GM23338 (cell line): ENCODE measurements around the gene DYSF. TPM values are rescaled to one million over a fixed set of nuclear protein-coding genes. Genes with fewer than 3 reads are reported as not detected.

Experiments used
- ATAC-seq: fragments of 200-7000 bp; cut with Tn5 transposase; 3 replicates; pipeline ENCODE4 v1.9.1; 2020
- DNase-seq: peaks from one replicate; pipeline ENCODE4 v3.0.0-alpha.2; 2015; ENCODE audit warnings: low spot score
- H2AFZ ChIP-seq: fragments of 200-600 bp; sonication (generic); 2 replicates; pipeline ENCODE4 v1.8.0; 2016; ENCODE audit warnings: antibody characterized with exemption, mild to moderate bottlenecking, moderate library complexity
- H3F3A ChIP-seq: fragments of 200-600 bp; sonication (generic); replicated peaks from 2 replicates; pipeline ENCODE4 v1.8.0; 2017; ENCODE audit warnings: antibody characterized with exemption, mixed run types, low read depth
- H3K27ac ChIP-seq: fragments of 200-600 bp; sonication (generic); 2 replicates; pipeline ENCODE4 v1.6.1; 2016; ENCODE audit warnings: low read depth
- H3K27me3 ChIP-seq: fragments of 200-600 bp; sonication (generic); 2 replicates; pipeline ENCODE4 v1.8.0; 2016; ENCODE audit warnings: mild to moderate bottlenecking, mixed run types, moderate library complexity; ENCODE audit not compliant: insufficient read depth
- H3K36me3 ChIP-seq: fragments of 200-600 bp; sonication (generic); 2 replicates; pipeline ENCODE4 v1.8.0; 2016; ENCODE audit warnings: mild to moderate bottlenecking; ENCODE audit not compliant: insufficient read depth
- H3K4me1 ChIP-seq: fragments of 200-600 bp; sonication (generic); 2 replicates; pipeline ENCODE4 v1.8.0; 2016; ENCODE audit warnings: mild to moderate bottlenecking, moderate library complexity; ENCODE audit not compliant: insufficient read depth
- H3K4me2 ChIP-seq: fragments of 200-600 bp; sonication (generic); 2 replicates; pipeline ENCODE4 v1.7.1; 2017; ENCODE audit warnings: mixed run types
- H3K4me3 ChIP-seq: fragments of 200-600 bp; sonication (generic); 2 replicates; pipeline ENCODE4 v1.6.1; 2016; ENCODE audit warnings: mixed run types
- H3K79me2 ChIP-seq: fragments of 200-600 bp; sonication (generic); replicated peaks from 2 replicates; pipeline ENCODE4 v1.8.0; 2017; ENCODE audit warnings: mild to moderate bottlenecking; ENCODE audit not compliant: insufficient read depth
- H3K9me2 ChIP-seq: fragments of 200-600 bp; sonication (generic); 2 replicates; pipeline ENCODE4 v1.8.0; 2017; ENCODE audit not compliant: insufficient read depth
- H4K20me1 ChIP-seq: fragments of 200-600 bp; sonication (generic); replicated peaks from 2 replicates; pipeline ENCODE4 v1.8.0; 2017; ENCODE audit warnings: mild to moderate bottlenecking; ENCODE audit not compliant: insufficient read depth
- H3K27ac Mint-ChIP-seq: 2 replicates; pipeline ENCODE4 v1.8.0; 2020; ENCODE audit warnings: inconsistent platforms, mild to moderate bottlenecking, moderate library complexity, mixed read lengths
- H3K27me3 Mint-ChIP-seq: 3 replicates; pipeline ENCODE4 v1.8.0; 2022; ENCODE audit warnings: low read depth, mild to moderate bottlenecking, moderate library complexity, mixed read lengths, inconsistent platforms; ENCODE audit not compliant: insufficient read depth, poor library complexity
- H3K36me3 Mint-ChIP-seq: 3 replicates; pipeline ENCODE4 v1.8.0; 2021; ENCODE audit warnings: low read depth, mild to moderate bottlenecking, inconsistent platforms, moderate library complexity, mixed read lengths
- H3K4me1 Mint-ChIP-seq: 3 replicates; pipeline ENCODE4 v1.8.0; 2020; ENCODE audit warnings: mild to moderate bottlenecking, inconsistent platforms, mixed read lengths
- H3K4me3 Mint-ChIP-seq: 3 replicates; pipeline ENCODE4 v1.8.0; 2021; ENCODE audit warnings: moderate library complexity, mild to moderate bottlenecking, inconsistent platforms, mixed read lengths
- H3K9me3 Mint-ChIP-seq: 3 replicates; pipeline ENCODE4 v1.8.0; 2020; ENCODE audit warnings: moderate library complexity, mild to moderate bottlenecking, inconsistent platforms, mixed read lengths
- CREB1 ChIP-seq: fragments of 250-450 bp; sonication (Bioruptor Pico); IDR thresholded peaks from 2 replicates; pipeline ENCODE4 v1.5.0; 2020; ENCODE audit warnings: low read depth, mild to moderate bottlenecking, moderate library complexity
- CTCF ChIP-seq, 2 experiments: fragments of 200-600 bp in 1 of 2; sonication (generic) in 1 of 2; conservative IDR thresholded peaks; 2 replicates each; pipeline versions ENCODE4 v1.5.1 to v1.6.1; 2016 to 2017; ENCODE audit warnings: antibody characterized with exemption in 2 of 2, low read depth in 2 of 2, mild to moderate bottlenecking in 2 of 2, moderate library complexity in 1 of 2
- ETS1 ChIP-seq: IDR thresholded peaks from 2 replicates; pipeline ENCODE4 v1.6.1; 2016; ENCODE audit warnings: antibody characterized with exemption
- EZH2 ChIP-seq: fragments of 200-600 bp; sonication (generic); IDR thresholded peaks from one replicate; pipeline ENCODE4 v1.8.0; 2017; ENCODE audit warnings: antibody characterized with exemption, mild to moderate bottlenecking, low read depth; ENCODE audit not compliant: unreplicated experiment
- EZH2phosphoT487 ChIP-seq: fragments of 200-600 bp; sonication (generic); IDR thresholded peaks from one replicate; pipeline ENCODE4 v1.8.1; 2018; ENCODE audit warnings: antibody characterized with exemption; ENCODE audit not compliant: unreplicated experiment
- JUNB ChIP-seq: IDR thresholded peaks from one replicate; pipeline ENCODE4 v1.6.1; 2016; ENCODE audit warnings: antibody characterized with exemption; ENCODE audit not compliant: unreplicated experiment
- NANOG ChIP-seq: IDR thresholded peaks from 2 replicates; pipeline ENCODE4 v1.6.1; 2016; ENCODE audit warnings: antibody characterized with exemption, borderline replicate concordance
- POLR2AphosphoS5 ChIP-seq: IDR thresholded peaks from 2 replicates; pipeline ENCODE4 v1.6.1; 2016; ENCODE audit warnings: antibody characterized with exemption, low read depth
- ZNF114 ChIP-seq: fragments of 250-450 bp; sonication (Bioruptor Pico); IDR thresholded peaks from 2 replicates; pipeline ENCODE4 v1.5.0; 2020; ENCODE audit warnings: mild to moderate bottlenecking, moderate library complexity
- ZNF331 ChIP-seq: fragments of 250-450 bp; sonication (Bioruptor Pico); IDR thresholded peaks from 2 replicates; pipeline ENCODE4 v1.5.0; 2020; ENCODE audit warnings: low read depth, mild to moderate bottlenecking, moderate library complexity
- polyA plus RNA-seq: library from polyadenylated mRNA; unstranded; fragments of >200 nt; fragmentation: Nextera tagmentation; extraction: Ambion mirVana; gene quantifications from 2 replicates; pipeline ENCODE4 v1.2.1, GENCODE V29; 2016
- total RNA-seq: library from RNA; depleted of rRNA; stranded (reverse); fragments of >200 nt; shearing (Covaris generic); gene quantifications from 2 replicates; pipeline ENCODE4 v1.2.3, GENCODE V29; 2014
- TF ChIP-seq, protein P1 (sequence below): fragments of 250-450 bp; sonication (Bioruptor Pico); IDR thresholded peaks from 2 replicates; pipeline ENCODE4 v1.5.0; 2020; ENCODE audit warnings: mild to moderate bottlenecking, moderate library complexity

DYSF gene
- total and polyA plus RNA-seq, 2 experiments from 2014 or later, result 7.3 to 21.3 TPM

GRCh38 chr2:71617266-71617665 lies 163.9 kb downstream of the DYSF start:
- DNase-seq (no peak), ATAC-seq (no peak)
- Histone ChIP-seq H2AFZ (no peak overlapping the region), H4K20me1 (no peaks in the 10 kb centered on the region), H3K4me1 (no peaks in the 10 kb centered on the region), H3K27ac (no peak overlapping the region), H3K9me2 (no peaks in the 10 kb centered on the region), H3K27me3 (no peaks in the 10 kb centered on the region), H3K36me3 (no peaks in the 10 kb centered on the region), H3F3A (no peaks in the 10 kb centered on the region), H3K4me3 (no peak overlapping the region), H3K79me2 (no peaks in the 10 kb centered on the region), H3K4me2 (no peak overlapping the region)
- TF ChIP-seq ETS1 (no peak), EZH2 (no peak), JUNB (no peak), EZH2phosphoT487 (no peak), CREB1 (CRISPR knock-in tag) (no peak), ZNF331 (CRISPR knock-in tag) (no peak), POLR2AphosphoS5 (no peak), NANOG (no peak), CTCF (conservative IDR thresholded peaks at IDR 0.05; ENCODE audit: low read depth in 2 of 2) (no peak), ZNF114 (CRISPR knock-in tag) (no peak)
- TF ChIP-seq, protein P1, sequence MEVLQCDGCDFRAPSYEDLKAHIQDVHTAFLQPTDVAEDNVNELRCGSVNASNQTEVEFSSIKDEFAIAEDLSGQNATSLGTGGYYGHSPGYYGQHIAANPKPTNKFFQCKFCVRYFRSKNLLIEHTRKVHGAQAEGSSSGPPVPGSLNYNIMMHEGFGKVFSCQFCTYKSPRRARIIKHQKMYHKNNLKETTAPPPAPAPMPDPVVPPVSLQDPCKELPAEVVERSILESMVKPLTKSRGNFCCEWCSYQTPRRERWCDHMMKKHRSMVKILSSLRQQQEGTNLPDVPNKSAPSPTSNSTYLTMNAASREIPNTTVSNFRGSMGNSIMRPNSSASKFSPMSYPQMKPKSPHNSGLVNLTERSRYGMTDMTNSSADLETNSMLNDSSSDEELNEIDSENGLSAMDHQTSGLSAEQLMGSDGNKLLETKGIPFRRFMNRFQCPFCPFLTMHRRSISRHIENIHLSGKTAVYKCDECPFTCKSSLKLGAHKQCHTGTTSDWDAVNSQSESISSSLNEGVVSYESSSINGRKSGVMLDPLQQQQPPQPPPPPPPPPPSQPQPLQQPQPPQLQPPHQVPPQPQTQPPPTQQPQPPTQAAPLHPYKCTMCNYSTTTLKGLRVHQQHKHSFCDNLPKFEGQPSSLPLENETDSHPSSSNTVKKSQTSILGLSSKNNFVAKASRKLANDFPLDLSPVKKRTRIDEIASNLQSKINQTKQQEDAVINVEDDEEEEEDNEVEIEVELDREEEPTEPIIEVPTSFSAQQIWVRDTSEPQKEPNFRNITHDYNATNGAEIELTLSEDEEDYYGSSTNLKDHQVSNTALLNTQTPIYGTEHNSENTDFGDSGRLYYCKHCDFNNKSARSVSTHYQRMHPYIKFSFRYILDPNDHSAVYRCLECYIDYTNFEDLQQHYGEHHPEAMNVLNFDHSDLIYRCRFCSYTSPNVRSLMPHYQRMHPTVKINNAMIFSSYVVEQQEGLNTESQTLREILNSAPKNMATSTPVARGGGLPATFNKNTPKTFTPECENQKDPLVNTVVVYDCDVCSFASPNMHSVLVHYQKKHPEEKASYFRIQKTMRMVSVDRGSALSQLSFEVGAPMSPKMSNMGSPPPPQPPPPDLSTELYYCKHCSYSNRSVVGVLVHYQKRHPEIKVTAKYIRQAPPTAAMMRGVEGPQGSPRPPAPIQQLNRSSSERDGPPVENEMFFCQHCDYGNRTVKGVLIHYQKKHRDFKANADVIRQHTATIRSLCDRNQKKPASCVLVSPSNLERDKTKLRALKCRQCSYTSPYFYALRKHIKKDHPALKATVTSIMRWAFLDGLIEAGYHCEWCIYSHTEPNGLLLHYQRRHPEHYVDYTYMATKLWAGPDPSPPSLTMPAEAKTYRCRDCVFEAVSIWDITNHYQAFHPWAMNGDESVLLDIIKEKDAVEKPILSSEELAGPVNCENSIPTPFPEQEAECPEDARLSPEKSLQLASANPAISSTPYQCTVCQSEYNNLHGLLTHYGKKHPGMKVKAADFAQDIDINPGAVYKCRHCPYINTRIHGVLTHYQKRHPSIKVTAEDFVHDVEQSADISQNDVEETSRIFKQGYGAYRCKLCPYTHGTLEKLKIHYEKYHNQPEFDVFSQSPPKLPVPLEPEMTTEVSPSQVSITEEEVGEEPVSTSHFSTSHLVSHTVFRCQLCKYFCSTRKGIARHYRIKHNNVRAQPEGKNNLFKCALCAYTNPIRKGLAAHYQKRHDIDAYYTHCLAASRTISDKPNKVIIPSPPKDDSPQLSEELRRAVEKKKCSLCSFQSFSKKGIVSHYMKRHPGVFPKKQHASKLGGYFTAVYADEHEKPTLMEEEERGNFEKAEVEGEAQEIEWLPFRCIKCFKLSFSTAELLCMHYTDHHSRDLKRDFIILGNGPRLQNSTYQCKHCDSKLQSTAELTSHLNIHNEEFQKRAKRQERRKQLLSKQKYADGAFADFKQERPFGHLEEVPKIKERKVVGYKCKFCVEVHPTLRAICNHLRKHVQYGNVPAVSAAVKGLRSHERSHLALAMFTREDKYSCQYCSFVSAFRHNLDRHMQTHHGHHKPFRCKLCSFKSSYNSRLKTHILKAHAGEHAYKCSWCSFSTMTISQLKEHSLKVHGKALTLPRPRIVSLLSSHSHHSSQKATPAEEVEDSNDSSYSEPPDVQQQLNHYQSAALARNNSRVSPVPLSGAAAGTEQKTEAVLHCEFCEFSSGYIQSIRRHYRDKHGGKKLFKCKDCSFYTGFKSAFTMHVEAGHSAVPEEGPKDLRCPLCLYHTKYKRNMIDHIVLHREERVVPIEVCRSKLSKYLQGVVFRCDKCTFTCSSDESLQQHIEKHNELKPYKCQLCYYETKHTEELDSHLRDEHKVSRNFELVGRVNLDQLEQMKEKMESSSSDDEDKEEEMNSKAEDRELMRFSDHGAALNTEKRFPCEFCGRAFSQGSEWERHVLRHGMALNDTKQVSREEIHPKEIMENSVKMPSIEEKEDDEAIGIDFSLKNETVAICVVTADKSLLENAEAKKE (CRISPR knock-in tag), result no peak
- Mint-ChIP-seq H3K27ac (no peak overlapping the region), H3K36me3 (no peaks in the 10 kb centered on the region), H3K4me1 (no peaks in the 10 kb centered on the region; the same call in 2 of the 3 replicates), H3K9me3 (no peaks in the 10 kb centered on the region), H3K4me3 (no peak overlapping the region), H3K27me3 (peaks cover 5% of the 10 kb centered on the region)
